GM18526 (cell line): ENCODE data around the gene CNTN5.

Source experiments
- POLR2A ChIP-seq: IDR thresholded peaks from 3 replicates; pipeline ENCODE4 v1.6.1; 2011; ENCODE audit not compliant: insufficient read length; ENCODE audit errors: extremely low read depth

CNTN5 gene

DNA sequence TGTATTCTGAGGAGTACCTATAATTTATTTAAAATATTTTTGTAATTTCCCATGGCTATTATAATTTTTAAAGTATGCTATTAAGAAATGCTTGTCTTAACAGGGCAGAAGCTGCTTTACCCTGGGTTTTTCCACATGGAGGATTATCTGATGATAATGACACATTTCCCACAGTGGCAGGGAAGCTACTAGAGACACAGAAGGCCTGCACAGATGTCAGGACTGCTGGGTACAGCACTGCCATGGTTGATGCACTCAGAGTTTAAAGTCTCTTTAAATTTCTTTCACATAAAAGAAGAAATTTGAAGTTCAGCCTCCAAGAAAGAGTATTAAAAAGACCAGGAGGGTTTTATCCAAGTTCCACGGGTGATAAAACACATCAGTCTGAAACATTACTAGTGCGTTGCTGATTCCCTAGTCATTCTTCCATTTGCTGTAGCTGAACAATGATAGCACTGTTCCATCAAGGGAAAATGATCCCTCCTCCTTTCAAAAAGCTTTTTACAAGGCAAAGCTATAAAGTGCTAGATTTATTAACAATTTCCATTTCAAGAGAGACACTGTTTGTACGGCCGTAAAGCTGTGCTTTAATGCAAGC is 363.0 kb downstream of the CNTN5 start:
- no peak for TF ChIP-seq POLR2A

DNA sequence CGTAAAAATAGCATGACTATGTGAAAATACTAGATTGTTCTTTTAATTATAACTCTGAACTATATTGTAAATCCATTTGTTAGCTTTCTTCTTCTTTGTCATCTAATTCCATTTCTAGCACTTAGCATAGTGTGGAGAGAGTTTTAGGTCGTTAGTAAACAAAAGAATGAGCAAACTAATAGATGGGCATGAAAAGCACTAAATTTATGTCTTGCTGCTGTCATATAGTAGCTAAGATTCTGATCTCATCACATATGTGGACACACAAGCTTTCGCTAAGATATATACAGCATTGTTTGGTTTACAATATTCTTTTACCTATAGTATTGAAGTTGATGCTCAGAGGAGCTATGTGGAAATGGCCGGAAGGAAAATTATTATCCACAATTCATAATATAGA is 370.5 kb downstream of the CNTN5 start:
- TF ChIP-seq POLR2A = no peak

DNA sequence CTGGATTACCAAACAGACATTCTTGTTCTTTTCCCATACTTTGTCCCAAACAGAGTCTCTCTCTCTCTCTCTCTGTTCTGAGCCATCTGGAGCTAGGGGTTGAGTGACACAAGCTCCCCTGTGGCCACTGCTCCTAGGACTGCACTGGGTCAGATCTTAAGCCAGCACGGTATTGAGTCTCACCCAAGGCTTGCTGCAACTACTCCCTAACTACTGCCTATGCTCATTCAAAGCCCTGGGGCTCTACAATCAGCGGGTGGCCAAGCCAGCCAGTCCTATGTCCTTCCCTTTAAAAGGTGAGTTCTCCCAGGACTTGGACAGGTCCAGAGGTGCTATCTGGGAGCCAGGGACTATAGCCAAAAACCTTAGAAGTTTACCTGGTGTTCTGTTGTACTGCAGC is 385.6 kb downstream of the CNTN5 start:
- no peak for TF ChIP-seq POLR2A

DNA sequence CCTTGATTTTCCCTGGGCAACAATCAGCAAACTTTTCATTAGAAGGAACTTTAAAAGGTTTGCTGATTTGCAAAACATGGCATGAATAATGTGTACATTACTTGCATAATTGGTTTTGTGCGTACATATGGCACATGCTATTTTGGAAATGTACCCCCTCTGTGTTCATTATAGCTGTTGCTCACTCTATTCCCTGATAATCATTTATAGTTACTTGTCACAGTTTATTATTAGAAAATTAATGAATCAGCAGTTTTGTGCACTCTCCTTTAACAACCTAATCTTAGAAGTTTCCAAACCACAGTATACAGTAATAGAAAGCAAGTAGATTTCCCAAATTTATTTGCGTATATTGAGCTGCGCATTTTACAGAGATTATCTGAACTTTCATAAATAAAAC is 389.9 kb downstream of the CNTN5 start:
- TF ChIP-seq POLR2A = no peak

DNA sequence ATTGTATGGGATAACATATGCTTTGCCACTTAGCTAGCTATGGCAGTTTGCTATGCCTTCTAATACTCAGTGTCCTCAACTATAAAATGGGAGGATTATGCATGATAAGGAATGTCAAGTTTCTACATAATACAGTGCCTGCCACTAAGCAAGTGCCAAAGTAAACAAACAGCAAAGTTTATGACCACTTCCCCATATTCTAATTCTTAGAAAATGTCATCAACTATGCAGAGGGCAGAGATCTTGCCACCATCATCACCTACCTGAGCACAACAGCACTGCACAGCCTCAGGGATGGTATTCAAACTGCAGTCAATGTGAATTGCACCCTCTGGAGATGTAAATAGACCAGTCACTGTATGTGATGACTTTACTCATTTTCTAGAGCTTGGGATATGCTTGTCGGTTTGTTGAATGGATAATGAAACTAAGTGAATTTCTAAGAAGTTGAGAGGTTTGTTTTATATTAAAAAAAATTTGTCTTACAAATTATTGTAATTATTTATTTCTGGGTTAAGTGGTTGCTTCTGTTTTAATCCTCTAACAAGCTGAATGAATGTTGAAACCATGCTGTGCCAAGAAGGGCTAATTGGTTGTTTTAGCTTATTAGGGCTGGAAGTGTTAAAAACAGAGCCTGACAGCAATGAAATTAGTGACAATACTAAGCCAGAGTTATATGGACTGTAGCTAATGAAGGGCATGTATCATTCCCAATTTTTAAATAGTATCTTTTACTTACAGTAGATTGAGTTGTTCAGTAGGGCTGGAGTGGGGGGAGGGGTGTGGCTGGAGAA is 398.4 kb downstream of the CNTN5 start:
- TF ChIP-seq POLR2A = no peak

DNA sequence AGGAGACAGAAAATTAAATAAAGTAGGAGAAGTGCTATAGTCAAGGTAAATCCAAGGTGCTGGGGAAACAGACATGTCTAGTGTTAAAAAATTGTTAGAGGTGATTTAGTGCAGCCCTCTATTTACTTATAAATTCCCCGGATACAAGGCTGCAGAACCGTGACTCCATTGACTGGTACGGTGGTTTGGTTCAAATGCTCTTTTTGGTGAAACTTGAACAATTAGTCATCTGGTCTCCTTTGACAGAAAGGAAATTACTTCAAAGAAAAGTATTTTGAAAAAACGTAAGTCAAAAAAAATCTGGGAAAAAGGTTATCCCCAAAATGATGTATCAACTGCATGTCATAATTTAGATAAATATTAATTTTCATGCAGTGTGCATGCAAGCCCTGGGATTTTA is 399.2 kb downstream of the CNTN5 start:
- TF ChIP-seq POLR2A = no peak

DNA sequence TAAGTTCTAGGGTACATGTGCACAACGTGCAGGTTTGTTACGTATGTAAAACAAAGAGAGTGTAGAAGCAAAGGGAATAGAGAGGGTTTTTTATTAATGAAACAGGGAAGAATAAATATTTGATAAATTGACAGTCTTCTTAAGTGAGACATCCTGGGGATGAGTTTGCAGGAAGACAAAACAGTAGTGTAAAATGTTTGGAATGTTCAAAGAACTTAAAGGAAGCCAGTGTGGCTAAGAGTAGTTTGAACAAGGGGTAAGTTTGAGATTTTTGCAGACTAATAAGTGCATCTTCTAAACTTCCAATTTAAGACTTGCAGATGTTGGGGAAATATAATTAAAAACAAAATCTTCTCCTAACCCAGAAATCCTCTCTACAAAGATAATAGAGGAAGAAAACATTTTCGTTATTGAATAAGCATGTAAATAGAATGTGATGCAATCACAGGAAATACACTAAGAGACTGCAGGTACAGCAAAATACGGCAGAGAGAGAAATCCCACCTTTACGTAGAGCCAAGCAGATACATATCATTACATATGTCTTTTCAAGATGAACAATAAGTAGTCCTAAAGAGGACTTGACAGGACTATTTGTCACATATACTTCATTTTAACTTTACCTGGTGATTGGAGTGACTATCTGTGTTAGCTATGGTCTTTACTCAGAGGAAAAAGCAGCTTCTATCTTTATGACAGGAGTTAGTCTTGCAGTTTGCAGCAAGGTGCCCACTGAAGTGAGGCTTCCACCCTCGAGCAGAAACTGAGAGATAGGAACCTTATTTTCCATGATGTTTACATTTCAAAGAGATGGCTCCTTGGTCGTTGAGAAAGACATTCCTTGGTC is 402.1 kb downstream of the CNTN5 start:
- TF ChIP-seq POLR2A = no peak

DNA sequence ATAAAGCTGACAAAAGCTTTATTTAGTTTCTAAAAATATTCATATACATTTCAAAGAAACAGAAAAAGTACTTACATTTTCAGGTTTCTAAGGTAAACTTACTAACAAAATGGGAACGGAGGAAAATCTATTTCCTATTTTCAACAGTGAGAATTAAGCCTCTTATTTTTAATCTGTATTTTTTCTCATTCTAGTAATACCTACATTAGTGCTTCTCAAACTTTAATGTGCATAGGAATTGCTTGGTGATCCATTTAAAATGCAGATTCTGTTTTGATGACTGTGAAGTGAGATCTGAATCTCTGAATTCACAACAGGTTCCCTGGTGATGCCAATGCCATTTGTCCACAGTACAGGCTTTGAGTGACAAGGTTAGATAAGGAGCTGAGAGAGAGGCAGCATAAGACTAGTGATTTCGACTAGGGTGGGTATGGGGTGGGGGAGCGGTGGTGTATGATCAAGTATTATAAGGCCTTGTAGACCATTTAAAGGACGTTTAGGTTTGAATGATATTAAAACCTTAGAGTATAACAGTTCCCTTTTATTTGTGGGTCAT is 402.8 kb downstream of the CNTN5 start:
- no peak for TF ChIP-seq POLR2A

DNA sequence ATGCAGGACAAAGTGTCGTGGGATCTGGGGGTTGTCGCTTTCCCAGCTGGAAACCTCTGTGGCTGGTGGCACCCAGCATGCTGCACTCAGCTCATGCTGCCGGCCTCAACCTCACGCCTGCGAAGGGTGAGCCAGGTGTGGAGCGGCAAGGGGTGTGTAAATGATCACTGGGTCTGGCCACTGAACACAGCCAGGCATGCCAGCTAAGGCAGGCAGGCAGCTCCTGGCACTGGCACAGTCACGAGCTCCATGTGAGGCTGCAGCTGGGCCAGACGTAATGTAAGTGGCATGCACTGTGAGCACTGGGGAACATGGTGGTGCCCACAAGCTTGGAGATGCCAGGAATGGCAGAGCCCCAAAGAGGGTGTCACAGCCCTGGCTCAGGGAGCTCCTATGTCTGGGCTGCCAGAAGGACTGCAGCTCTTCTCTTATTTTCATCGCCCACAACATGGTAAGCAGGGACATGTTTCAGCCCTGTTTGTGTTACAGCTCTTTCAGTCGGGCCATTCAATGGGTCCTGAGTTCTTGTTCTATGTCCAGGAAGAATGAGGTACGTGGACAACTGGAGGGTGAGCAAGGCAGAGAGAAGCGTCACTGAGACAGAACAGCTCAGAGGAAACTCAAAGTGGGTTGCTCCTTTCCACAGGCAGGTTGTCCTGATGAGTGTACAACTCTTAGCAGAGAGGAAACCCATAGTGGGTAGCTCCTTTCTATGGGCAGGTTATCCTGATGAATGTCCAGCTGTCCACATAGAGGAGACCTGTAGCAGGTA is 403.8 kb downstream of the CNTN5 start:
- no peak for TF ChIP-seq POLR2A

DNA sequence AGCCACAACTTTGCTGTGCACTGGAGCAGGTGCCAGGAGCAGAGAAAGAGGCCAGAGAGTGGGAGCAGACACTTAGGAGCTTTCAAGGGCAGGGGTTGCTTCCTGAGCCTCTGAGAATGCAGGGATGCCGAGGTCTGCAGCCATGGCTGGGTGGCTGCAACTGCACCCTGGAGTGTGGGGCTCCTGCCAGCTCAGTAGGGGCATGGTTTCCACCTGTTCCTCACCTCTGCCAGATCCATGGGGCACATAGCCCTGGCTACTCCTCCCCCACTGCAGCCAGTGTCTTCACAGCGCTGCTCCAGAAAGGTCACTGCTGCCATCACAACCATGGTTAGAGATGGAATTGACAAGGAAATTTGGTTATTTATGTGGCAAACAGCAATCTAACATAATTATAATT is 404.8 kb downstream of the CNTN5 start:
- no peak for TF ChIP-seq POLR2A

DNA sequence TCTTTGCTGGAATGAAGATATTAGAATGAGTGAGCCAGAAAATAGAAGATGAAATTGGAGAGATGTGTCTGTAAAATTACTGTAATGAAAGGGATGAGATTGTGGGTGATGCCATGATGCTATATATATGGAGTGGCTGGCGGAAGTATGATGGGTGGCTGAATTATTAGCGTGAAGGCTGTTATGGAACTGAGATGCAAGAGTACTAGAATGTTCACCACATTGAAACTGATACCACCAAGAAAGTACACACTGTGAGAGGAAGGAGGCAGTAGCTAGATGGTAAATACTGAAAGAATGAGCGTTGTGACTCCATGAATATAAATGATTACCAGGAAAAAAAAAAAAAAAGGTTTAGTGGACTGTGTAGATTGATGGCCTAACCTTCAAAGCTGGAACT is 411.9 kb downstream of the CNTN5 start:
- no peak for TF ChIP-seq POLR2A

DNA sequence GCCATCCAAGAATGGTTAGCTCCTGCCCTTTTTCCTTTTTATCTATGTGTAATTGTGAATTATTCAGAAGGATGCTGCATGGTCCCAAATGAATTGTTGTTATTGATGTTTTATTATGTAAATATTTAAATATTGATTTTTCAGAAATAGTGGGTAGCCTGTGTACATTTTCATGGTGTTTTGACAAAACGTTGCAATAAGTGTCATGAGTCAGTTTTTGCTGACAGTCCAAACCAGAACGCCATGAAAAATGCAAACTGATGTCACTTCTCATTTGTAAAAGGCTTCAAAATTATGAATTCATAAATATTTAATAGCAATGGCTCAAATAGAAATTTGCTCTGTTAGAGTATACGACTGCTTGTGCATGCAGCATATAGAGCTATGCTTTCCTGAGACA is 422.5 kb downstream of the CNTN5 start:
- no peak for TF ChIP-seq POLR2A

DNA sequence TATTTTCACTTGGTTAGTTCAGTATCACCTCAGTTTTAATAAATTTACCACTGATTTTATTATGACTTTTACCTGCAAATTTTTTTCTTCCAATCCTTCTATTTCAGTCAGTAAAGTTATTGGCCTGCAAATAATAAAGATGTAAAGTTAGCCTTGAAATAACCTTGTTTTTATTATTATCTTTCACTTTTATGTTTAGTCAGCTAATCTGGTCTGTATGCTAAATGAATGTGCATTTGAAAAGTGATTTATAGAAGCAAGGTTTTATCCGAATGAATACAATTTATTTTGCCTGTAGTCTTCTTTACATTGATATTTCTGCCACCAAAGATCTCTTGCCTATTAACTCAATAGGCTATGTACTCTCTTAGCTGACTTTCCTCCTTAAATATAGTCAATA is 425.7 kb downstream of the CNTN5 start:
- no peak for TF ChIP-seq POLR2A

DNA sequence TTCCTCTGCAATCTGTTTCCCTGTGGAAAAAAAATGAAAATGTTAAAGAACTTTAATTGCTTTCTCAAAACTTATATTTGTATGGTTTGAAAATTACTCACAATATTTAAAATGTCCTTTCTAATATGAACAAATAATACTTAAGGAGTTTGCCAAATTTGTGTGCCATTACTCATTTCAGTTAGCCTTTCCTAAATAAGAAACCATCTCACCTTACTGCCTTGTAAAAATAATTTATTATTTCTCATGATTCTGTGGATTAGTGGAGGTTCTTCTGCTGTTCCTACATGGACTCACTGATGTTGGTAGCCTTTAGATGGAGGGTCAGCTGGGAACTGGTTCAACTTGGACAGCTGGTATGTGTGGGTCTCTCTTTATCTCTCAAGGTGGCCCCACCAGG is 428.6 kb downstream of the CNTN5 start:
- TF ChIP-seq POLR2A = no peak

DNA sequence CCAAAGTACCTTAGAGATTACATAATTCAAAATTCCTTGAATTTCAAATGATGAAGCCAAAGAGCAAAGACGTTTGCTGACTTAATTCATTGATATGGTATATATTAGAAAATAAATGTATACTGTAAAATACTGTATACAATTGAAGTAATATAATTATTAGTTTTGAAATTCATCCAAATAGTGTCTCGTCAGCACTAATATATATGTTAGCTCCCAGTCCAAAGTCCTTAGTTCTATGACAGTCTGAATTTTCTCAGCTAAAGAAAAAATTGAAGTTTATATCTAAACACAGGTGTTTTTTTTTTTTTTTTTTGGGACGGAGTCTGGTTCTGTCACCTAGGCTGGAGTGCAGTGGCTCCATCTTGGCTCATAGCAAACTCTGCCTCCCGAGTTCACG is 431.3 kb downstream of the CNTN5 start:
- no peak for TF ChIP-seq POLR2A

DNA sequence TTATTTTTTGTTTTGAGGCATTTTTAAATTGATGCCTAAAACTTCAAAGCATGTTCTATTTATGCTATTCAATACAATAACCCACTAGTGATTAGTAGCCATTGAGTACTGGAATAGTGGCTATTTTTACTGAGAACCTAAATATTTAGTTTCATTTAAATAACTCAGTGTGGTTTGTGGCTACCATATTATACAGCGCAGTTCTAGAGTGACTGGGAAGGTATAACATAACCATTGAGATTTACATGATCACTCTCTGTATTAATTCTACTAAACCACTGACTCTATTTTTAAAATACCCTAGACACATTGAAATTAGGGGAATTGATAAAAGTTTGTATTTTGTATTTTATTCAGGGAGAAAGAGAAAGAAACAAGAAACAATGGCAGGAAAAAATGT is 441.2 kb downstream of the CNTN5 start:
- TF ChIP-seq POLR2A = no peak

DNA sequence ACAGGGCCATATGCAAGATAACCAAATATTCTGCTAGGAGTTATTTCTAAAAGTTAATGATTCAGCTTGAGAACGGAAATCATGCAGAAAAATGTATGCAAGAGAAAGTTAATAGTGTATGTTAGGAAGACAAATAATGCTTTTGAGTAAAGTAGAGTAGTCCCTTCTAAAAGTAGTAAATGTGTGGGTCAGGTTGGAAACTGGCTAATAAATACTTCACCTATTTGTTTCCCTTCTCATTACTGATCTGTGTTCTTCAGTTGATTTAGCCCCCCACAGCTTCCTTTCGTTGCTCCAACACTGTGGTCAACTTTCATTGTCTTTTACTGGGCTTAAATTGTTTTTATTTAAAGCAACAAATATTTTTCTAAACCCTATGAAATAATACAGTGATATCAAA is 444.2 kb downstream of the CNTN5 start:
- TF ChIP-seq POLR2A = no peak
